HG03520 (cell line): ENCODE data around the gene GNAT3.

Experiments
- ATAC-seq: cut with Tn5 transposase; IDR thresholded peaks from one replicate; pipeline ENCODE4 v1.9.1; 2021; ENCODE audit warnings: mild to moderate bottlenecking, moderate library complexity; ENCODE audit not compliant: unreplicated experiment

GNAT3 gene

GRCh38 chr7:80428161-80429054 is 83.5 kb downstream of the GNAT3 start:
- ATAC-seq: no peak

DNA sequence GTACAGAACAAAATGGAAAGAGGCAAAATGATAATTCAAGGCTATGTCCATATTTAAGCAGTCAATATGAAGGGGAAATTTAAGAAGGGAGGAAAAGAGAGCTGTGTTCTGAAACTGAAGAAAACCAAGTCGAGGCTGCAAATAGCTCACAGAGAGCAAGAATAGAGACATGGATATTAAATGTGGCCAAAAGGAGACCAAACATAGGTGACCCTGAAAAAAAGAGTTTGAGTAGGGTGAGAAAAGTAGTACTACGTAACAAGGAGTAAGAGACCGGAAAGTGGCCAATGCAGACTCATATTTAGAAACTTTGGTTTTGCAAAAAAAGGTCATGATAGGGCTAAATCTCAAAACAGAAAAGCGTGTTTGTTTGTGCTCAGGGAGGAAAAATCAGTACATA is 84.6 kb downstream of the GNAT3 start:
- no peak for ATAC-seq

DNA sequence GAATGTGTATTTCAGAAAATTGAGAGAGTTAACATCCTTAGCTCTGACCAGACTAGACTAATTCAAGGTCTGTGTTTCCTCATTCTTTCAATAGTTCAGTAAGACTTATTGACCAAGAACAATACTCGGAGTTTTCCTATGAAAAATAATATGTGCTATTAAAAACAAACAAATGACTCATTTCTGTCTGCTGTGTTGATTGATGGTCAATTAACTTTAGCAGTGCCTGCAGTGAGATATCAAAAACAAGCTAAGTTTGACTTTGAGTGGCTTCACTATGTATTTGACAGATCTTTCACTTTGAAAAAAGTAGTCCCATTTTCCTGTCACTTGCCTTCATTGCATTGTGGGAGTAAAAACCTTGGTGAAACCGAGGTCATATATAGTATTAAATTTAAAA is 91.0 kb downstream of the GNAT3 start:
- ATAC-seq: no peak

- ATAC-seq: no peak
Measured at GRCh38 chr7:80417211-80417793, 94.6 kb downstream of the GNAT3 start.

GRCh38 chr7:80415522-80415921 is 96.3 kb downstream of the GNAT3 start:
- ATAC-seq: no peak

DNA sequence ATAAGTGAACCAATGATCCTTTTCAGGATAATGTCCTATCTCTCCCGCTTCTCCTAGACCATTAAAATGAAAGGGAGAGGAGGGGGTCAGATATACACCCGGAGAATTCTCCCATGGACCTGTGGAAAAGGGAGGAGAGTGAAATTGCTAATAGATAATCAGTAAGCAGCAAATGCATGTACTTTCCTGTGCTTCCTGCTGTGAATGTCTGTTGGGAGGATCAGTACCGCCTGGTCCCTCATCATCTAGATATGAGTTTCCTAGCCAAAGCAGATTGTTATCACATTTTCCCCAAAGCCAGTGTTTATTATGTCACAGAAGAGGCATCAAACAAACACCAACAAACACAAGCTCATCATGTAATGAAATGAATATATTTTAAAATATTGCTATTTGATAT is 96.8 kb downstream of the GNAT3 start:
- ATAC-seq: no peak

GRCh38 chr7:80414331-80414730 is 97.5 kb downstream of the GNAT3 start:
- no peak for ATAC-seq

- no peak for ATAC-seq
Measured at GRCh38 chr7:80413383-80413945, 98.4 kb downstream of the GNAT3 start.

DNA sequence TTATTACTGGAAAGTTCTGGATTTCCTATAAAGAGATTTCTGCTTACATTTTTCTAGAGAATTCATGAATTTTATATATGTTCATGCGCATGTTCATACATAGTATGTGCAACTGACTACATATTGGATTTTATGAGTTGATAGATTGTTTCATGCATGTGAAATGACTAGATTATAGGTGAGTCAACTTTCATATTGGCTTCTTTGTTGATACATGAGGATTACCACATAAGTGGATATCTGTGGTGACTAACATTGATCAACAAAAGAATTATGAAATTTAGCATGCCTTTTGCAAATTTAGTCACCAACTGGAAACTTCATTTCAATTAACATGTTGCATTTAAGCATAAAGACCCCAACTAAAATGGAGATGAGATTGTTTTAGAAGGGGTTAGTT is 99.0 kb downstream of the GNAT3 start:
- no peak for ATAC-seq

DNA sequence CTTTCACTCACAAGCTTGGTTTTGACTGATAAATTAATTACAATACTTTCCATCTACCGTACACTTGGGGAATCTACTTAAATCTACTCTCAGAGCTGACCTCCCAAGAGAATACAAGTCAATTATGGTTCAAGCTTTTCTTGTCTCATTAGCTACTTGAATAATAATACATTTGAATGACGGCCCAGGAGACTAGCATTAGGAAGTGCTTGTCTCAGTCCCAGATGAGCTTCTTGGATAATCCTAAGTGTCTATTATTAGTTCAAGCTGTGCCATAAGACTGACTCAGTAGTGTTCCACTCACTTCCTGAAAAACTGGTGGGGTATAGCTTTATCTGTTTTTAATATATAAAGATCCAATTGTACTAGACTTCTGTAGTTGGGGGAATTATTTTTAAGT is 100.2 kb downstream of the GNAT3 start:
- no peak for ATAC-seq

DNA sequence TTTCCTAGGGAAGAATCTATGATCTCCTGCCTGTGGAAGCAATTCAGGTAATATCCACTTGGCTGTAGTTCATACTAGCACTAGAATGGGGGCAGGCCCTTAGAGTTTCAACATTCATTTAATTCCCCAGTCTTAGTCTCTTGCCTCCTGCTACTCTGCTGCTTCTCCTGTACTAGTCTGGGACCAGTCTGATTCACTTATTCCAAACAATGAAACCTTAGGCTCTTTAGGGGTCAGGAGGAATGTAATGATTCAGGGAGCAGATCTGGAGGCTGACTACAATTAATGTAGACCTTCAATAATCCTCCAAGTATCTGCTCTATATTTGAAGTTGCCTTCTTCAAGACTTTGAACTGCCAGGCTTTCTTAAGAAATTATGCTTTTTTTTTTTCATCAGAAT is 101.8 kb downstream of the GNAT3 start:
- no peak for ATAC-seq
